ENCODE measurements around the gene IDUA. TPM values are rescaled to one million over a fixed set of nuclear protein-coding genes. Genes with fewer than 3 reads are reported as not detected.

The IDUA gene
- total and polyA plus RNA-seq, 2 donors (not counting 1 experiment from before 2014, with no cell fraction given), result 57.0 to 67.4 TPM

DNA sequence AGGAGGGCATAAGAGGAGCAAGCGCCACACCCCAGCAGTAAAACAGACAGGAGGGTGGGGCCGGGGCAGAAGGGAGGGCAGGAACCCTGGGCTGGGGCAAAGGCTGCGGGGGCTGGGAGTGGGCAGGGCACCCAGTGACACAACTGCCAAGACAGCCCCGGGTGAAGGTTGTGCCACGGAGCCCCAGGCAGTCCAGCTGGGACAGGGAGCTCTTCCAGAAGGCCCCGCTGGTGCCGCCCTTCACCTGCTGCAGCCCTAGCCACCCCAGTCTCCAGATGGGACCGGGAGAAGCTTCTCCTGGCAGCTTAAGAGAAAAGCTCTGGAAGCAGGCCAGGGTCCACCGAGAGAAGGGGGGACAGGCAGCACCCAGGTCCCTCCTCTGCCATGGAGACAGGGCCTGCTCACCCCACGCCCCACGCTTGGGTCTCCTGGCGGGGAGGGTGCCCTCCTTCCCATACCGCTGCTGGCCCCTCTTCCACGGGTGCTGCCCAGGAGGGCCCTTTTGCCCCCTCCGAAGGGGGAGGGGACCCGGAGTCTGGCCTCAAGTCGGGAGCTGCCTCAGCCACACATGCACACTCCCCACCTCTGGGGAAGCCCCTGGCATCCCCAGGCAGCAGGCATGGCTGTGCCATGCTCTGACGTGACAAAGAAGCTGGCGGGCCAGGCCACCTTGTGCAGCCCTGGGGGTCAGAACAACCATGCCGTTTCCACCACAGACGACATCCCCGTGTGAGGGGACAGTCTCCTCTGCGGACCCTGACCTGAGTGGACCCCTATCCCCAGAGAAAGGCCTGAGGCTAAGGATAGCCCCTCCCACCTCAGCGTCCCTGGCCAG is 15.0 kb upstream of the IDUA start:
- H3K4me2 ChIP-seq (replicated peaks; ENCODE audit: low read depth, low read length, poor library complexity, severe bottlenecking), result peak overlapping the region; percentile 99

More for the DNA sequence above, 15.0 kb upstream of the IDUA start:
- Histone ChIP-seq H3K27me3 (replicated peaks in 1 of 4; ENCODE audit: control extremely low read depth in 1 of 4, control insufficient read depth in 3 of 4, insufficient read depth in 4 of 4, low read length in 3 of 4) (peaks cover 0 to 6% (median under 1%) of the 10 kb centered on the region in 4 experiments), H3K36me3 (replicated peaks in 1 of 2; ENCODE audit: control extremely low read depth in 1 of 2, control insufficient read depth in 1 of 2, extremely low read depth in 1 of 2, insufficient read depth in 2 of 2, low read length in 1 of 2) (no peaks in the 10 kb centered on the region), H2AFZ (ENCODE audit: insufficient read depth, low read depth, low read length, poor library complexity, severe bottlenecking) (no peak overlapping the region), H3K79me2 (ENCODE audit: control insufficient read depth, insufficient read depth, low read length) (peaks cover 24% of the 10 kb centered on the region), H3K9me3 (ENCODE audit: control extremely low read depth in 1 of 3, control insufficient read depth in 2 of 3, insufficient read depth in 1 of 3, low read length in 2 of 3) (peaks cover 0 to 15% (median 0%) of the 10 kb centered on the region in 3 donors), H3K9ac (ENCODE audit: low read length) (peak overlapping the region; percentile 82), H3K4me1 (ENCODE audit: control insufficient read depth in 2 of 2, insufficient read depth in 2 of 2, low read length in 2 of 2) (peaks cover 14 to 29% of the 10 kb centered on the region in 2 donors), H3K4me3 (ENCODE audit: control extremely low read depth in 1 of 5, extremely low read depth in 1 of 5, insufficient read depth in 1 of 5, low read depth in 2 of 5, low read length in 4 of 5) (peak overlapping the region in 4 of 5 experiments; percentile 51 to 76 (median 68)), H4K20me1 (ENCODE audit: control insufficient read depth, insufficient read depth, low read length, poor library complexity, severe bottlenecking) (peaks cover 63% of the 10 kb centered on the region), H3K27ac (ENCODE audit: low read length in 2 of 2) (no peak overlapping the region)
- peak; percentile 14 for DNase-seq
- intact Hi-C loops (cut with micrococcal nuclease), result no loop called here
- no peak overlapping the region for H3K27ac Mint-ChIP-seq
- ChIA-PET POLR2A (interaction anchor here (0.7 kb wide), 1 partner anchor 35 kb away, joined by 3 read pairs; no protein-coding TSS in a partner anchor), CTCF (interaction anchor here (1.5 kb wide), 2 partner anchors 15 to 229 kb away, joined by 4 to 5 read pairs; partner anchors contain the start of gene IDUA)
- no peak for TF ChIP-seq CTCF (IDR thresholded peaks at IDR 0.05)
- no peak for TF ChIP-seq EZH2 (IDR thresholded peaks at IDR 0.05; ENCODE audit: borderline replicate concordance, insufficient read depth, low read depth, low read length, poor library complexity, severe bottlenecking)
- no peak for ATAC-seq (ENCODE audit: low read depth)
- no peaks in the 10 kb centered on the region for H3K27me3 Mint-ChIP-seq
- no peaks in the 10 kb centered on the region for H3K9me3 Mint-ChIP-seq (ENCODE audit: insufficient read depth)
- H3K4me3 Mint-ChIP-seq, result peak overlapping the region; percentile 61
- WGBS (ENCODE audit: insufficient coverage), result 82% methylated on average over 24 of the region's 24 CpGs
- H3K4me1 Mint-ChIP-seq, result peaks cover 9% of the 10 kb centered on the region

Measured in B cell (primary cell).